ENCODE data around the gene ACOX1.

GRCh38 chr17:75937652-75938051 is 41.3 kb downstream of the ACOX1 start:
- no peak for TF ChIP-seq POLR2A (IDR thresholded peaks at IDR 0.05; ENCODE audit: low read depth, low read length)
- no peak for TF ChIP-seq POLR2AphosphoS5 (IDR thresholded peaks at IDR 0.05; ENCODE audit: low read depth, low read length)
- no peak for TF ChIP-seq TAF1 (IDR thresholded peaks at IDR 0.05; ENCODE audit: borderline replicate concordance, low read depth, low read length)
